H9 (cell line): ENCODE results near the gene ANGEL1. TPM values are rescaled to one million over a fixed set of nuclear protein-coding genes. Genes with fewer than 3 reads are reported as not detected.

ENCODE experiments used
- DNase-seq: peaks from one replicate; pipeline ENCODE4 v3.0.0-alpha.2; 2017
- H2AFZ ChIP-seq: one replicate; pipeline ENCODE4 v1.6.1; 2013; ENCODE audit warnings: mild to moderate bottlenecking, low read length, control low read depth, moderate library complexity
- H2AK5ac ChIP-seq: 2 replicates; pipeline ENCODE4 v1.6.1; 2013; ENCODE audit warnings: low read length, control low read depth, mixed read lengths; ENCODE audit not compliant: insufficient read length
- H2BK120ac ChIP-seq: one replicate; pipeline ENCODE4 v1.6.1; 2013; ENCODE audit warnings: low read depth, mild to moderate bottlenecking, low read length, control low read depth, inconsistent platforms; ENCODE audit not compliant: poor library complexity, severe bottlenecking
- H2BK12ac ChIP-seq: 2 replicates; pipeline ENCODE4 v1.6.1; 2013; ENCODE audit warnings: low read length, control low read depth, mixed read lengths, low read depth; ENCODE audit not compliant: insufficient read length
- H2BK15ac ChIP-seq: 2 replicates; pipeline ENCODE4 v1.6.1; 2013; ENCODE audit warnings: low read depth, low read length, control low read depth
- H2BK20ac ChIP-seq: one replicate; pipeline ENCODE4 v1.6.1; 2013; ENCODE audit warnings: low read depth, mild to moderate bottlenecking, low read length, control low read depth, inconsistent platforms; ENCODE audit not compliant: poor library complexity, severe bottlenecking
- H2BK5ac ChIP-seq: 2 replicates; pipeline ENCODE4 v1.6.1; 2013; ENCODE audit warnings: low read length, control low read depth, mixed read lengths; ENCODE audit not compliant: insufficient read length
- H3K14ac ChIP-seq: 2 replicates; pipeline ENCODE4 v1.6.1; 2013; ENCODE audit warnings: low read length, control low read depth; ENCODE audit not compliant: insufficient read depth
- H3K18ac ChIP-seq: 2 replicates; pipeline ENCODE4 v1.6.1; 2013; ENCODE audit warnings: low read depth, mild to moderate bottlenecking, mixed read lengths, low read length, control low read depth; ENCODE audit not compliant: insufficient read length
- H3K23ac ChIP-seq: 2 replicates; pipeline ENCODE4 v1.6.1; 2013; ENCODE audit warnings: low read length, control low read depth, mixed read lengths, low read depth; ENCODE audit not compliant: insufficient read length
- H3K23me2 ChIP-seq: 2 replicates; pipeline ENCODE4 v1.6.1; 2013; ENCODE audit warnings: low read depth, mild to moderate bottlenecking, mixed read lengths, low read length, control low read depth; ENCODE audit not compliant: insufficient read length, poor library complexity, severe bottlenecking
- H3K27ac ChIP-seq: 2 replicates; pipeline ENCODE4 v1.5.1; 2013; ENCODE audit warnings: low read length, control low read depth, mixed read lengths, low read depth; ENCODE audit not compliant: insufficient read length
- H3K27me3 ChIP-seq: 2 replicates; pipeline ENCODE4 v1.6.1; 2013; ENCODE audit warnings: low read length, control low read depth, inconsistent platforms; ENCODE audit not compliant: insufficient read depth
- H3K4ac ChIP-seq: 2 replicates; pipeline ENCODE4 v1.6.1; 2013; ENCODE audit warnings: low read depth, mild to moderate bottlenecking, control low read depth, inconsistent platforms, low read length, moderate library complexity
- H3K4me1 ChIP-seq: 2 replicates; pipeline ENCODE4 v1.6.1; 2013; ENCODE audit warnings: low read length, control low read depth, inconsistent platforms; ENCODE audit not compliant: insufficient read depth
- H3K4me2 ChIP-seq: 2 replicates; pipeline ENCODE4 v1.6.1; 2013; ENCODE audit warnings: low read length, control low read depth, mixed read lengths; ENCODE audit not compliant: insufficient read length, insufficient read depth
- H3K56ac ChIP-seq: 2 replicates; pipeline ENCODE4 v1.6.1; 2013; ENCODE audit warnings: low read depth, mild to moderate bottlenecking, mixed read lengths, low read length, control low read depth; ENCODE audit not compliant: insufficient read length
- H3K79me1 ChIP-seq: 2 replicates; pipeline ENCODE4 v1.6.1; 2013; ENCODE audit warnings: low read depth, mild to moderate bottlenecking, moderate library complexity, low read length, control low read depth, inconsistent platforms; ENCODE audit not compliant: insufficient read depth, poor library complexity, severe bottlenecking
- H3K79me2 ChIP-seq: 2 replicates; pipeline ENCODE4 v1.6.1; 2013; ENCODE audit warnings: low read length, control low read depth, inconsistent platforms; ENCODE audit not compliant: insufficient read depth
- H3K9ac ChIP-seq: 2 replicates; pipeline ENCODE4 v1.6.1; 2013; ENCODE audit warnings: low read length, control low read depth, mixed read lengths; ENCODE audit not compliant: insufficient read length; ENCODE audit errors: extremely low read depth
- H3K9me3 ChIP-seq: one replicate; pipeline ENCODE4 v1.6.1; 2013; ENCODE audit warnings: low read depth, low read length, inconsistent platforms; ENCODE audit not compliant: control insufficient read depth
- H3T11ph ChIP-seq: one replicate; pipeline ENCODE4 v1.6.1; 2013; ENCODE audit warnings: mild to moderate bottlenecking, low read length, control low read depth, inconsistent platforms
- H4K20me1 ChIP-seq: one replicate; pipeline ENCODE4 v1.6.1; 2013; ENCODE audit not compliant: control insufficient read depth, insufficient read length, insufficient read depth
- H4K5ac ChIP-seq: 2 replicates; pipeline ENCODE4 v1.6.1; 2013; ENCODE audit warnings: low read depth, mild to moderate bottlenecking, mixed read lengths, low read length, control low read depth; ENCODE audit not compliant: insufficient read length
- H4K8ac ChIP-seq: replicated peaks from 2 replicates; pipeline ENCODE4 v1.6.1; 2013; ENCODE audit warnings: low read length, control low read depth, mixed read lengths, low read depth; ENCODE audit not compliant: insufficient read length
- H4K91ac ChIP-seq: 2 replicates; pipeline ENCODE4 v1.6.1; 2013; ENCODE audit warnings: low read depth, mild to moderate bottlenecking, moderate library complexity, mixed read lengths, low read length, control low read depth; ENCODE audit not compliant: insufficient read length
- H3K27ac Mint-ChIP-seq, 3 experiments: 2 replicates in 2 of 3; 3 replicates in 1 of 3; pipeline ENCODE4 v1.8.0; 2020 to 2021; ENCODE audit warnings: mixed read lengths in 3 of 3, mild to moderate bottlenecking in 1 of 3, moderate library complexity in 1 of 3
- H3K27me3 Mint-ChIP-seq: 2 replicates; pipeline ENCODE4 v1.8.0; 2021; ENCODE audit warnings: low read depth, mild to moderate bottlenecking, moderate library complexity, mixed read lengths
- H3K36me3 Mint-ChIP-seq, 3 experiments: 2 replicates in 2 of 3; 3 replicates in 1 of 3; pipeline ENCODE4 v1.8.0; 2020 to 2021; ENCODE audit warnings: low read depth in 3 of 3, mixed read lengths in 3 of 3; ENCODE audit not compliant: insufficient read depth in 1 of 3
- H3K4me1 Mint-ChIP-seq, 2 experiments: 2 replicates each; pipeline ENCODE4 v1.8.0; 2020; ENCODE audit warnings: mixed read lengths in 2 of 2
- H3K4me3 Mint-ChIP-seq, 2 experiments: 2 replicates in 1 of 2; 3 replicates in 1 of 2; pipeline ENCODE4 v1.8.0; 2020 to 2021; ENCODE audit warnings: mild to moderate bottlenecking in 2 of 2, mixed read lengths in 2 of 2, moderate library complexity in 1 of 2
- H3K9me3 Mint-ChIP-seq, 2 experiments: 2 replicates in 1 of 2; 3 replicates in 1 of 2; pipeline ENCODE4 v1.8.0; 2020; ENCODE audit warnings: mild to moderate bottlenecking in 2 of 2, mixed read lengths in 2 of 2, moderate library complexity in 1 of 2
- CTCF ChIP-seq: fragments of 200-600 bp; sonication (generic); conservative IDR thresholded peaks from 3 replicates; pipeline ENCODE4 v1.8.0; 2021; ENCODE audit warnings: antibody characterized with exemption, mild to moderate bottlenecking
- WGBS: extraction: QIAGEN DNeasy Blood & Tissue Kit; methylation state at CpG from one replicate; pipeline ENCODE4 v1.1.7; 2013; ENCODE audit warnings: missing lambda C conversion rate, low lambda C conversion rate, mixed read lengths; ENCODE audit not compliant: insufficient read length; ENCODE audit errors: extremely low coverage; 5-methylcytosine and 5-hydroxymethylcytosine counted together
- total RNA-seq: library from RNA; stranded (reverse); gene quantifications from 2 replicates; pipeline ENCODE4 v1.2.1, GENCODE V29; 2021

Gene ANGEL1
- total RNA-seq, 1 experiment from 2014 or later = 21.5 TPM

- Histone ChIP-seq H2AFZ (no peak overlapping the region), H3K27me3 (peaks cover 5% of the 10 kb centered on the region; the same call in 1 of the 2 replicates), H2AK5ac (no peak overlapping the region), H2BK5ac (no peak overlapping the region), H2BK120ac (no peak overlapping the region), H2BK15ac (no peak overlapping the region), H3K14ac (no peak overlapping the region), H4K20me1 (no peaks in the 10 kb centered on the region), H4K5ac (no peak overlapping the region), H3K23ac (no peak overlapping the region), H3K9ac (no peak overlapping the region), H2BK20ac (no peak overlapping the region), H3K56ac (no peak overlapping the region), H3K4me1 (peaks cover 7% of the 10 kb centered on the region; the same call in 1 of the 2 replicates), H3K23me2 (no peaks in the 10 kb centered on the region), H3K4ac (no peak overlapping the region), H3K79me1 (no peaks in the 10 kb centered on the region), H3K27ac (no peak overlapping the region), H3K4me2 (peak overlapping the region; percentile 10), H3K79me2 (no peaks in the 10 kb centered on the region), H3K9me3 (no peaks in the 10 kb centered on the region), H3T11ph (no peak overlapping the region), H3K18ac (no peak overlapping the region), H4K91ac (no peak overlapping the region), H4K8ac (no peak overlapping the region), H2BK12ac (no peak overlapping the region)
- Mint-ChIP-seq H3K27me3 (peaks cover 34% of the 10 kb centered on the region), H3K36me3 (peaks cover 0 to 3% (median 0%) of the 10 kb centered on the region in 3 experiments; a peak in 3 of 7 replicates), H3K9me3 (no peaks in the 10 kb centered on the region), H3K27ac (no peak overlapping the region; a peak in 1 of 7 replicates), H3K4me3 (peak overlapping the region; percentile 34 to 38; a peak in 2 of 5 replicates), H3K4me1 (peaks cover 23 to 27% of the 10 kb centered on the region in 2 experiments)
- no peak for TF ChIP-seq CTCF
- no CpG with 5 or more reads among the region's 15 CpGs for WGBS
- peak; percentile 76 for DNase-seq
These were observed 44.7 kb downstream of the ANGEL1 start for GRCh38 chr14:76767681-76768656.
